ENCODE results near the gene PACC1.

PACC1 gene

GRCh38 chr1:212355230-212355969 lies 59.3 kb downstream of the PACC1 start:
- no peak overlapping the region for H3K27ac ChIP-seq (ENCODE audit: low read length)
- no peaks in the 10 kb centered on the region for H3K4me1 ChIP-seq (ENCODE audit: insufficient read depth, low read length)
- DNase-seq (no peak), ATAC-seq (ENCODE audit: insufficient read depth, low read depth) (no peak)
- no peak overlapping the region for H3K4me3 ChIP-seq (ENCODE audit: low read depth in 1 of 2, low read length in 2 of 2)
- no peaks in the 10 kb centered on the region for H3K27me3 ChIP-seq (ENCODE audit: insufficient read depth, low read length, poor library complexity)
- no peak overlapping the region for H3K4me2 ChIP-seq (ENCODE audit: insufficient read depth, low read length)
- no peaks in the 10 kb centered on the region for H3K9me3 ChIP-seq (ENCODE audit: insufficient read depth, low read length, severe bottlenecking)
- H3K9ac ChIP-seq (ENCODE audit: low read depth, low read length) = no peak overlapping the region
- H4K20me1 ChIP-seq (ENCODE audit: insufficient read depth, low read length) = no peaks in the 10 kb centered on the region
- TF ChIP-seq EZH2 (IDR thresholded peaks at IDR 0.05; ENCODE audit: borderline replicate concordance, low read depth, low read length, severe bottlenecking) = no peak
- no peak for TF ChIP-seq CTCF (IDR thresholded peaks at IDR 0.05; ENCODE audit: borderline replicate concordance, extremely low read depth, low read length, poor library complexity, severe bottlenecking)
- H3K36me3 ChIP-seq (ENCODE audit: insufficient read depth, low read length) = peaks cover 74% of the 10 kb centered on the region
- H3K79me2 ChIP-seq (ENCODE audit: insufficient read depth, low read length) = no peaks in the 10 kb centered on the region
- no peak overlapping the region for H2AFZ ChIP-seq (ENCODE audit: low read depth, low read length)

- no peak overlapping the region for H3K4me3 ChIP-seq (ENCODE audit: low read depth in 1 of 2, low read length in 2 of 2)
- DNase-seq = no peak
- H2AFZ ChIP-seq (ENCODE audit: low read depth, low read length) = no peak overlapping the region
Observed at GRCh38 chr1:212354464-212354863, 60.2 kb downstream of the PACC1 start.

GRCh38 chr1:212353181-212353580 lies 61.5 kb downstream of the PACC1 start:
- TF ChIP-seq EZH2 (IDR thresholded peaks at IDR 0.05; ENCODE audit: borderline replicate concordance, low read depth, low read length, severe bottlenecking) (no peak), CTCF (IDR thresholded peaks at IDR 0.05; ENCODE audit: borderline replicate concordance, extremely low read depth, low read length, poor library complexity, severe bottlenecking) (no peak)
- no peaks in the 10 kb centered on the region for H3K9me3 ChIP-seq (ENCODE audit: insufficient read depth, low read length, severe bottlenecking)
- H3K79me2 ChIP-seq (ENCODE audit: insufficient read depth, low read length) = no peaks in the 10 kb centered on the region
- peaks cover 62% of the 10 kb centered on the region for H3K36me3 ChIP-seq (ENCODE audit: insufficient read depth, low read length)
- H3K4me3 ChIP-seq (ENCODE audit: low read depth in 1 of 2, low read length in 2 of 2) = no peak overlapping the region
- no peak for ATAC-seq (ENCODE audit: insufficient read depth, low read depth)
- H3K27ac ChIP-seq (ENCODE audit: low read length) = no peak overlapping the region
- no peak overlapping the region for H3K4me2 ChIP-seq (ENCODE audit: insufficient read depth, low read length)
- DNase-seq = no peak
- no peak overlapping the region for H3K9ac ChIP-seq (ENCODE audit: low read depth, low read length)
- H4K20me1 ChIP-seq (ENCODE audit: insufficient read depth, low read length) = no peaks in the 10 kb centered on the region
- H3K27me3 ChIP-seq (ENCODE audit: insufficient read depth, low read length, poor library complexity) = no peaks in the 10 kb centered on the region
- no peak overlapping the region for H2AFZ ChIP-seq (ENCODE audit: low read depth, low read length)
- H3K4me1 ChIP-seq (ENCODE audit: insufficient read depth, low read length) = no peaks in the 10 kb centered on the region

More at GRCh38 chr1:212354464-212354863, 60.2 kb downstream of the PACC1 start:
- no peaks in the 10 kb centered on the region for H3K4me1 ChIP-seq (ENCODE audit: insufficient read depth, low read length)
- TF ChIP-seq CTCF (IDR thresholded peaks at IDR 0.05; ENCODE audit: borderline replicate concordance, extremely low read depth, low read length, poor library complexity, severe bottlenecking) (no peak), EZH2 (IDR thresholded peaks at IDR 0.05; ENCODE audit: borderline replicate concordance, low read depth, low read length, severe bottlenecking) (no peak)
- no peaks in the 10 kb centered on the region for H3K27me3 ChIP-seq (ENCODE audit: insufficient read depth, low read length, poor library complexity)
- H3K27ac ChIP-seq (ENCODE audit: low read length) = no peak overlapping the region
- no peaks in the 10 kb centered on the region for H3K79me2 ChIP-seq (ENCODE audit: insufficient read depth, low read length)
- no peak overlapping the region for H3K9ac ChIP-seq (ENCODE audit: low read depth, low read length)
- H3K4me2 ChIP-seq (ENCODE audit: insufficient read depth, low read length) = no peak overlapping the region
- no peaks in the 10 kb centered on the region for H4K20me1 ChIP-seq (ENCODE audit: insufficient read depth, low read length)
- H3K9me3 ChIP-seq (ENCODE audit: insufficient read depth, low read length, severe bottlenecking) = no peaks in the 10 kb centered on the region
- H3K36me3 ChIP-seq (ENCODE audit: insufficient read depth, low read length) = peaks cover 69% of the 10 kb centered on the region
- no peak for ATAC-seq (ENCODE audit: insufficient read depth, low read depth)
